GM23338 (cell line): ENCODE measurements around the gene BSND. TPM values are rescaled to one million over a fixed set of nuclear protein-coding genes. Genes with fewer than 3 reads are reported as not detected.

Experiments
- ATAC-seq: fragments of 200-7000 bp; cut with Tn5 transposase; 3 replicates; pipeline ENCODE4 v1.9.1; 2020
- DNase-seq: peaks from one replicate; pipeline ENCODE4 v3.0.0-alpha.2; 2015; ENCODE audit warnings: low spot score
- H2AFZ ChIP-seq: fragments of 200-600 bp; sonication (generic); 2 replicates; pipeline ENCODE4 v1.8.0; 2016; ENCODE audit warnings: antibody characterized with exemption, mild to moderate bottlenecking, moderate library complexity
- H3F3A ChIP-seq: fragments of 200-600 bp; sonication (generic); replicated peaks from 2 replicates; pipeline ENCODE4 v1.8.0; 2017; ENCODE audit warnings: antibody characterized with exemption, mixed run types, low read depth
- H3K27ac ChIP-seq: fragments of 200-600 bp; sonication (generic); 2 replicates; pipeline ENCODE4 v1.6.1; 2016; ENCODE audit warnings: low read depth
- H3K27me3 ChIP-seq: fragments of 200-600 bp; sonication (generic); 2 replicates; pipeline ENCODE4 v1.8.0; 2016; ENCODE audit warnings: mild to moderate bottlenecking, mixed run types, moderate library complexity; ENCODE audit not compliant: insufficient read depth
- H3K36me3 ChIP-seq: fragments of 200-600 bp; sonication (generic); 2 replicates; pipeline ENCODE4 v1.8.0; 2016; ENCODE audit warnings: mild to moderate bottlenecking; ENCODE audit not compliant: insufficient read depth
- H3K4me1 ChIP-seq: fragments of 200-600 bp; sonication (generic); 2 replicates; pipeline ENCODE4 v1.8.0; 2016; ENCODE audit warnings: mild to moderate bottlenecking, moderate library complexity; ENCODE audit not compliant: insufficient read depth
- H3K4me2 ChIP-seq: fragments of 200-600 bp; sonication (generic); 2 replicates; pipeline ENCODE4 v1.7.1; 2017; ENCODE audit warnings: mixed run types
- H3K4me3 ChIP-seq: fragments of 200-600 bp; sonication (generic); 2 replicates; pipeline ENCODE4 v1.6.1; 2016; ENCODE audit warnings: mixed run types
- H3K79me2 ChIP-seq: fragments of 200-600 bp; sonication (generic); replicated peaks from 2 replicates; pipeline ENCODE4 v1.8.0; 2017; ENCODE audit warnings: mild to moderate bottlenecking; ENCODE audit not compliant: insufficient read depth
- H3K9me2 ChIP-seq: fragments of 200-600 bp; sonication (generic); 2 replicates; pipeline ENCODE4 v1.8.0; 2017; ENCODE audit not compliant: insufficient read depth
- H4K20me1 ChIP-seq: fragments of 200-600 bp; sonication (generic); replicated peaks from 2 replicates; pipeline ENCODE4 v1.8.0; 2017; ENCODE audit warnings: mild to moderate bottlenecking; ENCODE audit not compliant: insufficient read depth
- H3K27ac Mint-ChIP-seq: 2 replicates; pipeline ENCODE4 v1.8.0; 2020; ENCODE audit warnings: inconsistent platforms, mild to moderate bottlenecking, moderate library complexity, mixed read lengths
- H3K27me3 Mint-ChIP-seq: 3 replicates; pipeline ENCODE4 v1.8.0; 2022; ENCODE audit warnings: low read depth, mild to moderate bottlenecking, moderate library complexity, mixed read lengths, inconsistent platforms; ENCODE audit not compliant: insufficient read depth, poor library complexity
- H3K36me3 Mint-ChIP-seq: 3 replicates; pipeline ENCODE4 v1.8.0; 2021; ENCODE audit warnings: low read depth, mild to moderate bottlenecking, inconsistent platforms, moderate library complexity, mixed read lengths
- H3K4me1 Mint-ChIP-seq: 3 replicates; pipeline ENCODE4 v1.8.0; 2020; ENCODE audit warnings: mild to moderate bottlenecking, inconsistent platforms, mixed read lengths
- H3K4me3 Mint-ChIP-seq: 3 replicates; pipeline ENCODE4 v1.8.0; 2021; ENCODE audit warnings: moderate library complexity, mild to moderate bottlenecking, inconsistent platforms, mixed read lengths
- H3K9me3 Mint-ChIP-seq: 3 replicates; pipeline ENCODE4 v1.8.0; 2020; ENCODE audit warnings: moderate library complexity, mild to moderate bottlenecking, inconsistent platforms, mixed read lengths
- CREB1 ChIP-seq: fragments of 250-450 bp; sonication (Bioruptor Pico); IDR thresholded peaks from 2 replicates; pipeline ENCODE4 v1.5.0; 2020; ENCODE audit warnings: low read depth, mild to moderate bottlenecking, moderate library complexity
- EZH2 ChIP-seq: fragments of 200-600 bp; sonication (generic); IDR thresholded peaks from one replicate; pipeline ENCODE4 v1.8.0; 2017; ENCODE audit warnings: antibody characterized with exemption, mild to moderate bottlenecking, low read depth; ENCODE audit not compliant: unreplicated experiment
- EZH2phosphoT487 ChIP-seq: fragments of 200-600 bp; sonication (generic); IDR thresholded peaks from one replicate; pipeline ENCODE4 v1.8.1; 2018; ENCODE audit warnings: antibody characterized with exemption; ENCODE audit not compliant: unreplicated experiment
- JUNB ChIP-seq: IDR thresholded peaks from one replicate; pipeline ENCODE4 v1.6.1; 2016; ENCODE audit warnings: antibody characterized with exemption; ENCODE audit not compliant: unreplicated experiment
- NANOG ChIP-seq: IDR thresholded peaks from 2 replicates; pipeline ENCODE4 v1.6.1; 2016; ENCODE audit warnings: antibody characterized with exemption, borderline replicate concordance
- POLR2AphosphoS5 ChIP-seq: IDR thresholded peaks from 2 replicates; pipeline ENCODE4 v1.6.1; 2016; ENCODE audit warnings: antibody characterized with exemption, low read depth
- STAT1 ChIP-seq: IDR thresholded peaks from one replicate; pipeline ENCODE4 v1.6.1; 2016; ENCODE audit warnings: antibody characterized with exemption; ENCODE audit not compliant: unreplicated experiment
- ZNF114 ChIP-seq: fragments of 250-450 bp; sonication (Bioruptor Pico); IDR thresholded peaks from 2 replicates; pipeline ENCODE4 v1.5.0; 2020; ENCODE audit warnings: mild to moderate bottlenecking, moderate library complexity
- ZNF331 ChIP-seq: fragments of 250-450 bp; sonication (Bioruptor Pico); IDR thresholded peaks from 2 replicates; pipeline ENCODE4 v1.5.0; 2020; ENCODE audit warnings: low read depth, mild to moderate bottlenecking, moderate library complexity
- polyA plus RNA-seq: library from polyadenylated mRNA; unstranded; fragments of >200 nt; fragmentation: Nextera tagmentation; extraction: Ambion mirVana; gene quantifications from 2 replicates; pipeline ENCODE4 v1.2.1, GENCODE V29; 2016
- total RNA-seq: library from RNA; depleted of rRNA; stranded (reverse); fragments of >200 nt; shearing (Covaris generic); gene quantifications from 2 replicates; pipeline ENCODE4 v1.2.3, GENCODE V29; 2014
- TF ChIP-seq, protein P1 (sequence below), 2 experiments: fragments of 200-600 bp in 1 of 2; sonication (generic) in 1 of 2; conservative IDR thresholded peaks; 2 replicates each; pipeline versions ENCODE4 v1.5.1 to v1.6.1; 2016 to 2017; ENCODE audit warnings: antibody characterized with exemption in 2 of 2, low read depth in 2 of 2, mild to moderate bottlenecking in 2 of 2, moderate library complexity in 1 of 2
- TF ChIP-seq, protein P2 (sequence below): IDR thresholded peaks from one replicate; pipeline ENCODE4 v1.6.1; 2018; ENCODE audit warnings: antibody characterized with exemption; ENCODE audit not compliant: unreplicated experiment
- TF ChIP-seq, protein P3 (sequence below): IDR thresholded peaks from 2 replicates; pipeline ENCODE4 v1.6.1; 2016; ENCODE audit warnings: antibody characterized with exemption
- TF ChIP-seq, protein P4 (sequence below): fragments of 250-450 bp; sonication (Bioruptor Pico); IDR thresholded peaks from 2 replicates; pipeline ENCODE4 v1.5.0; 2020; ENCODE audit warnings: mild to moderate bottlenecking, moderate library complexity

BSND gene
- total and polyA plus RNA-seq, 2 experiments from 2014 or later: 0.55 to 1.4 TPM

DNA sequence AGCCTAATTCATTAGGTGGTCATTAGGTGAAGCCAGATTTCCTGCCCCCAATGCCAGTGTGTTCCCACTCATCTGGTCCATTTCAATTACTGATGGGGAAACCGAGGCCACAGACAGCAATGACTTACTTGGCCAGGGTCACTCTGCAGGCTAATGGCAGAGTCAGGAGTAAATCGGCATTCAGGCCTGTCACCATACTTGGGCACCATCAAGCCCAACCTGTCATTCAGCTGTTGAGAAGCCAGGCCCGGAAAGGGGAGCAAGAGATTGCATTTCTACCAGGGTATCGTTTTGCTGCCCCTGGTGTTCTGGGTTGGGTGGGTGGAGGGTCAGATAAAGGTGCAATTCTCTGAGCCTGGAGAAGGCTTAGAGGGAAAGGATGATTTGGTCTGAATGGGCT lies 26.3 kb upstream of the BSND start:
- TF ChIP-seq NANOG: no peak
- no peak for TF ChIP-seq POLR2AphosphoS5
- TF ChIP-seq, protein P1, sequence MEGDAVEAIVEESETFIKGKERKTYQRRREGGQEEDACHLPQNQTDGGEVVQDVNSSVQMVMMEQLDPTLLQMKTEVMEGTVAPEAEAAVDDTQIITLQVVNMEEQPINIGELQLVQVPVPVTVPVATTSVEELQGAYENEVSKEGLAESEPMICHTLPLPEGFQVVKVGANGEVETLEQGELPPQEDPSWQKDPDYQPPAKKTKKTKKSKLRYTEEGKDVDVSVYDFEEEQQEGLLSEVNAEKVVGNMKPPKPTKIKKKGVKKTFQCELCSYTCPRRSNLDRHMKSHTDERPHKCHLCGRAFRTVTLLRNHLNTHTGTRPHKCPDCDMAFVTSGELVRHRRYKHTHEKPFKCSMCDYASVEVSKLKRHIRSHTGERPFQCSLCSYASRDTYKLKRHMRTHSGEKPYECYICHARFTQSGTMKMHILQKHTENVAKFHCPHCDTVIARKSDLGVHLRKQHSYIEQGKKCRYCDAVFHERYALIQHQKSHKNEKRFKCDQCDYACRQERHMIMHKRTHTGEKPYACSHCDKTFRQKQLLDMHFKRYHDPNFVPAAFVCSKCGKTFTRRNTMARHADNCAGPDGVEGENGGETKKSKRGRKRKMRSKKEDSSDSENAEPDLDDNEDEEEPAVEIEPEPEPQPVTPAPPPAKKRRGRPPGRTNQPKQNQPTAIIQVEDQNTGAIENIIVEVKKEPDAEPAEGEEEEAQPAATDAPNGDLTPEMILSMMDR (conservative IDR thresholded peaks at IDR 0.05; ENCODE audit: low read depth in 2 of 2): no peak
- TF ChIP-seq ZNF114: no peak
- TF ChIP-seq, protein P2, sequence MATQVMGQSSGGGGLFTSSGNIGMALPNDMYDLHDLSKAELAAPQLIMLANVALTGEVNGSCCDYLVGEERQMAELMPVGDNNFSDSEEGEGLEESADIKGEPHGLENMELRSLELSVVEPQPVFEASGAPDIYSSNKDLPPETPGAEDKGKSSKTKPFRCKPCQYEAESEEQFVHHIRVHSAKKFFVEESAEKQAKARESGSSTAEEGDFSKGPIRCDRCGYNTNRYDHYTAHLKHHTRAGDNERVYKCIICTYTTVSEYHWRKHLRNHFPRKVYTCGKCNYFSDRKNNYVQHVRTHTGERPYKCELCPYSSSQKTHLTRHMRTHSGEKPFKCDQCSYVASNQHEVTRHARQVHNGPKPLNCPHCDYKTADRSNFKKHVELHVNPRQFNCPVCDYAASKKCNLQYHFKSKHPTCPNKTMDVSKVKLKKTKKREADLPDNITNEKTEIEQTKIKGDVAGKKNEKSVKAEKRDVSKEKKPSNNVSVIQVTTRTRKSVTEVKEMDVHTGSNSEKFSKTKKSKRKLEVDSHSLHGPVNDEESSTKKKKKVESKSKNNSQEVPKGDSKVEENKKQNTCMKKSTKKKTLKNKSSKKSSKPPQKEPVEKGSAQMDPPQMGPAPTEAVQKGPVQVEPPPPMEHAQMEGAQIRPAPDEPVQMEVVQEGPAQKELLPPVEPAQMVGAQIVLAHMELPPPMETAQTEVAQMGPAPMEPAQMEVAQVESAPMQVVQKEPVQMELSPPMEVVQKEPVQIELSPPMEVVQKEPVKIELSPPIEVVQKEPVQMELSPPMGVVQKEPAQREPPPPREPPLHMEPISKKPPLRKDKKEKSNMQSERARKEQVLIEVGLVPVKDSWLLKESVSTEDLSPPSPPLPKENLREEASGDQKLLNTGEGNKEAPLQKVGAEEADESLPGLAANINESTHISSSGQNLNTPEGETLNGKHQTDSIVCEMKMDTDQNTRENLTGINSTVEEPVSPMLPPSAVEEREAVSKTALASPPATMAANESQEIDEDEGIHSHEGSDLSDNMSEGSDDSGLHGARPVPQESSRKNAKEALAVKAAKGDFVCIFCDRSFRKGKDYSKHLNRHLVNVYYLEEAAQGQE: no peak
- TF ChIP-seq STAT1: no peak
- TF ChIP-seq CREB1: no peak
- no peak for TF ChIP-seq JUNB
- TF ChIP-seq EZH2phosphoT487: no peak
- no peak for TF ChIP-seq EZH2
- TF ChIP-seq ZNF331 (CRISPR knock-in tag): no peak
- TF ChIP-seq, protein P3, sequence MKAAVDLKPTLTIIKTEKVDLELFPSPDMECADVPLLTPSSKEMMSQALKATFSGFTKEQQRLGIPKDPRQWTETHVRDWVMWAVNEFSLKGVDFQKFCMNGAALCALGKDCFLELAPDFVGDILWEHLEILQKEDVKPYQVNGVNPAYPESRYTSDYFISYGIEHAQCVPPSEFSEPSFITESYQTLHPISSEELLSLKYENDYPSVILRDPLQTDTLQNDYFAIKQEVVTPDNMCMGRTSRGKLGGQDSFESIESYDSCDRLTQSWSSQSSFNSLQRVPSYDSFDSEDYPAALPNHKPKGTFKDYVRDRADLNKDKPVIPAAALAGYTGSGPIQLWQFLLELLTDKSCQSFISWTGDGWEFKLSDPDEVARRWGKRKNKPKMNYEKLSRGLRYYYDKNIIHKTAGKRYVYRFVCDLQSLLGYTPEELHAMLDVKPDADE: no peak
- TF ChIP-seq, protein P4, sequence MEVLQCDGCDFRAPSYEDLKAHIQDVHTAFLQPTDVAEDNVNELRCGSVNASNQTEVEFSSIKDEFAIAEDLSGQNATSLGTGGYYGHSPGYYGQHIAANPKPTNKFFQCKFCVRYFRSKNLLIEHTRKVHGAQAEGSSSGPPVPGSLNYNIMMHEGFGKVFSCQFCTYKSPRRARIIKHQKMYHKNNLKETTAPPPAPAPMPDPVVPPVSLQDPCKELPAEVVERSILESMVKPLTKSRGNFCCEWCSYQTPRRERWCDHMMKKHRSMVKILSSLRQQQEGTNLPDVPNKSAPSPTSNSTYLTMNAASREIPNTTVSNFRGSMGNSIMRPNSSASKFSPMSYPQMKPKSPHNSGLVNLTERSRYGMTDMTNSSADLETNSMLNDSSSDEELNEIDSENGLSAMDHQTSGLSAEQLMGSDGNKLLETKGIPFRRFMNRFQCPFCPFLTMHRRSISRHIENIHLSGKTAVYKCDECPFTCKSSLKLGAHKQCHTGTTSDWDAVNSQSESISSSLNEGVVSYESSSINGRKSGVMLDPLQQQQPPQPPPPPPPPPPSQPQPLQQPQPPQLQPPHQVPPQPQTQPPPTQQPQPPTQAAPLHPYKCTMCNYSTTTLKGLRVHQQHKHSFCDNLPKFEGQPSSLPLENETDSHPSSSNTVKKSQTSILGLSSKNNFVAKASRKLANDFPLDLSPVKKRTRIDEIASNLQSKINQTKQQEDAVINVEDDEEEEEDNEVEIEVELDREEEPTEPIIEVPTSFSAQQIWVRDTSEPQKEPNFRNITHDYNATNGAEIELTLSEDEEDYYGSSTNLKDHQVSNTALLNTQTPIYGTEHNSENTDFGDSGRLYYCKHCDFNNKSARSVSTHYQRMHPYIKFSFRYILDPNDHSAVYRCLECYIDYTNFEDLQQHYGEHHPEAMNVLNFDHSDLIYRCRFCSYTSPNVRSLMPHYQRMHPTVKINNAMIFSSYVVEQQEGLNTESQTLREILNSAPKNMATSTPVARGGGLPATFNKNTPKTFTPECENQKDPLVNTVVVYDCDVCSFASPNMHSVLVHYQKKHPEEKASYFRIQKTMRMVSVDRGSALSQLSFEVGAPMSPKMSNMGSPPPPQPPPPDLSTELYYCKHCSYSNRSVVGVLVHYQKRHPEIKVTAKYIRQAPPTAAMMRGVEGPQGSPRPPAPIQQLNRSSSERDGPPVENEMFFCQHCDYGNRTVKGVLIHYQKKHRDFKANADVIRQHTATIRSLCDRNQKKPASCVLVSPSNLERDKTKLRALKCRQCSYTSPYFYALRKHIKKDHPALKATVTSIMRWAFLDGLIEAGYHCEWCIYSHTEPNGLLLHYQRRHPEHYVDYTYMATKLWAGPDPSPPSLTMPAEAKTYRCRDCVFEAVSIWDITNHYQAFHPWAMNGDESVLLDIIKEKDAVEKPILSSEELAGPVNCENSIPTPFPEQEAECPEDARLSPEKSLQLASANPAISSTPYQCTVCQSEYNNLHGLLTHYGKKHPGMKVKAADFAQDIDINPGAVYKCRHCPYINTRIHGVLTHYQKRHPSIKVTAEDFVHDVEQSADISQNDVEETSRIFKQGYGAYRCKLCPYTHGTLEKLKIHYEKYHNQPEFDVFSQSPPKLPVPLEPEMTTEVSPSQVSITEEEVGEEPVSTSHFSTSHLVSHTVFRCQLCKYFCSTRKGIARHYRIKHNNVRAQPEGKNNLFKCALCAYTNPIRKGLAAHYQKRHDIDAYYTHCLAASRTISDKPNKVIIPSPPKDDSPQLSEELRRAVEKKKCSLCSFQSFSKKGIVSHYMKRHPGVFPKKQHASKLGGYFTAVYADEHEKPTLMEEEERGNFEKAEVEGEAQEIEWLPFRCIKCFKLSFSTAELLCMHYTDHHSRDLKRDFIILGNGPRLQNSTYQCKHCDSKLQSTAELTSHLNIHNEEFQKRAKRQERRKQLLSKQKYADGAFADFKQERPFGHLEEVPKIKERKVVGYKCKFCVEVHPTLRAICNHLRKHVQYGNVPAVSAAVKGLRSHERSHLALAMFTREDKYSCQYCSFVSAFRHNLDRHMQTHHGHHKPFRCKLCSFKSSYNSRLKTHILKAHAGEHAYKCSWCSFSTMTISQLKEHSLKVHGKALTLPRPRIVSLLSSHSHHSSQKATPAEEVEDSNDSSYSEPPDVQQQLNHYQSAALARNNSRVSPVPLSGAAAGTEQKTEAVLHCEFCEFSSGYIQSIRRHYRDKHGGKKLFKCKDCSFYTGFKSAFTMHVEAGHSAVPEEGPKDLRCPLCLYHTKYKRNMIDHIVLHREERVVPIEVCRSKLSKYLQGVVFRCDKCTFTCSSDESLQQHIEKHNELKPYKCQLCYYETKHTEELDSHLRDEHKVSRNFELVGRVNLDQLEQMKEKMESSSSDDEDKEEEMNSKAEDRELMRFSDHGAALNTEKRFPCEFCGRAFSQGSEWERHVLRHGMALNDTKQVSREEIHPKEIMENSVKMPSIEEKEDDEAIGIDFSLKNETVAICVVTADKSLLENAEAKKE (CRISPR knock-in tag): no peak
- Histone ChIP-seq H3K4me3 (no peak overlapping the region), H3K4me2 (no peak overlapping the region), H3K27ac (no peak overlapping the region), H3K27me3 (no peaks in the 10 kb centered on the region), H3K4me1 (peaks cover 12% of the 10 kb centered on the region), H3K36me3 (no peaks in the 10 kb centered on the region), H2AFZ (no peak overlapping the region), H3K79me2 (no peaks in the 10 kb centered on the region), H3F3A (no peaks in the 10 kb centered on the region), H3K9me2 (peaks cover 4% of the 10 kb centered on the region; the same call in 1 of the 2 replicates), H4K20me1 (no peaks in the 10 kb centered on the region)
- no peak for DNase-seq
- no peak overlapping the region for H3K27ac Mint-ChIP-seq
- H3K27me3 Mint-ChIP-seq: peaks cover 5% of the 10 kb centered on the region
- no peak overlapping the region for H3K4me3 Mint-ChIP-seq
- no peak for ATAC-seq
- H3K9me3 Mint-ChIP-seq: no peaks in the 10 kb centered on the region
- H3K36me3 Mint-ChIP-seq: no peaks in the 10 kb centered on the region
- peaks cover 13% of the 10 kb centered on the region for H3K4me1 Mint-ChIP-seq
